ENCODE data around the gene SKI. TPM values are rescaled to one million over a fixed set of nuclear protein-coding genes. Genes with fewer than 3 reads are reported as not detected.

The SKI gene
- total and polyA plus RNA-seq, 2 experiments from 2014 or later, result 9.3 to 66.8 TPM

DNA sequence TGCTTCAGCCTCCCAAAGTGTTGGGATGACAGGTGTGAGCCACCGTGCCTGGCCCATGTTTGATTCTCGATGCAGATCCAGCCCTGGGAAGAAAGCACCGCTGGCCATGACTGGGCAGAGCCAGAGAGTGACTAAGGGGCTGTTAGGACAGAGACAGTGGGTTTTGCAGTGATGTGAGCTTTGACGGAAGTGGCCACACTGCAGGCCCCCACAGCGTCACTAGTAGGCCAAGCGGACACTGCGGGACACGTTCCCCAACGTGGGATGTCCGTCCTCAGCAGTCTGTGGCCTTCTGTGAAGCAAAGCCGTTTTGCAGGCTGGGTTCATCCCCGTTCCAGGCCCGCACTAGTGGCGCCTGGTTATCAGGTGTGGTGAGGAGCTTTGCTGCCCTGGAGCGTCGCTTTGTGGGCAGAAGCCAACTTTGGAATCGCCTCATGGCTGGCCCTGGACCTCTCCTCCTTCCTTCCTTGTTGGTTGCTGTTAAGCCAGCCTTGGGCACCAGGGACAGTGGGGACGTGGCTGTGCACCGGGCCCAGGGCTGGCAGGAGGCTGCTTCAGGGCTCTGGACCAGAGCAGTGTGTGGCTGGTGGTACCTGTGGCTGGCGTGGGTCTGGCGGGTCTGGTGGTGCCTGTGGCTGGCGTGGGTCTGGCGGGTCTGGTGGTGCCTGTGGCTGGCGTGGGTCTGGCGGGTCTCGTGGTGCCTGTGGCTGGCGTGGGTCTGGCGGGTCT lies 41.2 kb downstream of the SKI start:
- Histone ChIP-seq H3K27ac (ENCODE audit: low read depth) (peak overlapping the region; percentile 74; the same call in 1 of the 2 replicates), H2AFZ (no peak overlapping the region), H3K27me3 (ENCODE audit: insufficient read depth) (no peaks in the 10 kb centered on the region), H3K4me1 (ENCODE audit: insufficient read depth) (peaks cover 34% of the 10 kb centered on the region), H3K79me2 (replicated peaks; ENCODE audit: insufficient read depth) (peaks cover 98% of the 10 kb centered on the region), H3F3A (replicated peaks; ENCODE audit: low read depth) (peaks cover 9% of the 10 kb centered on the region; the same call in 1 of the 2 replicates), H3K9me2 (ENCODE audit: insufficient read depth) (no peaks in the 10 kb centered on the region), H3K36me3 (ENCODE audit: insufficient read depth) (no peaks in the 10 kb centered on the region), H3K4me2 (no peak overlapping the region), H3K4me3 (no peak overlapping the region), H4K20me1 (replicated peaks; ENCODE audit: insufficient read depth) (peaks cover 66% of the 10 kb centered on the region)
- TF ChIP-seq JUNB (IDR thresholded peaks at IDR 0.05; ENCODE audit: unreplicated experiment), result no peak
- TF ChIP-seq EZH2 (IDR thresholded peaks at IDR 0.05; ENCODE audit: low read depth, unreplicated experiment), result no peak
- TF ChIP-seq EZH2phosphoT487 (IDR thresholded peaks at IDR 0.05; ENCODE audit: unreplicated experiment), result no peak
- no peak for TF ChIP-seq STAT1 (IDR thresholded peaks at IDR 0.05; ENCODE audit: unreplicated experiment)
- no peak for TF ChIP-seq ZNF114 (CRISPR knock-in tag; IDR thresholded peaks at IDR 0.05)
- TF ChIP-seq ZNF331 (CRISPR knock-in tag; IDR thresholded peaks at IDR 0.05; ENCODE audit: low read depth), result no peak
- TF ChIP-seq CREB1 (CRISPR knock-in tag; IDR thresholded peaks at IDR 0.05; ENCODE audit: low read depth), result no peak
- TF ChIP-seq, protein P1, sequence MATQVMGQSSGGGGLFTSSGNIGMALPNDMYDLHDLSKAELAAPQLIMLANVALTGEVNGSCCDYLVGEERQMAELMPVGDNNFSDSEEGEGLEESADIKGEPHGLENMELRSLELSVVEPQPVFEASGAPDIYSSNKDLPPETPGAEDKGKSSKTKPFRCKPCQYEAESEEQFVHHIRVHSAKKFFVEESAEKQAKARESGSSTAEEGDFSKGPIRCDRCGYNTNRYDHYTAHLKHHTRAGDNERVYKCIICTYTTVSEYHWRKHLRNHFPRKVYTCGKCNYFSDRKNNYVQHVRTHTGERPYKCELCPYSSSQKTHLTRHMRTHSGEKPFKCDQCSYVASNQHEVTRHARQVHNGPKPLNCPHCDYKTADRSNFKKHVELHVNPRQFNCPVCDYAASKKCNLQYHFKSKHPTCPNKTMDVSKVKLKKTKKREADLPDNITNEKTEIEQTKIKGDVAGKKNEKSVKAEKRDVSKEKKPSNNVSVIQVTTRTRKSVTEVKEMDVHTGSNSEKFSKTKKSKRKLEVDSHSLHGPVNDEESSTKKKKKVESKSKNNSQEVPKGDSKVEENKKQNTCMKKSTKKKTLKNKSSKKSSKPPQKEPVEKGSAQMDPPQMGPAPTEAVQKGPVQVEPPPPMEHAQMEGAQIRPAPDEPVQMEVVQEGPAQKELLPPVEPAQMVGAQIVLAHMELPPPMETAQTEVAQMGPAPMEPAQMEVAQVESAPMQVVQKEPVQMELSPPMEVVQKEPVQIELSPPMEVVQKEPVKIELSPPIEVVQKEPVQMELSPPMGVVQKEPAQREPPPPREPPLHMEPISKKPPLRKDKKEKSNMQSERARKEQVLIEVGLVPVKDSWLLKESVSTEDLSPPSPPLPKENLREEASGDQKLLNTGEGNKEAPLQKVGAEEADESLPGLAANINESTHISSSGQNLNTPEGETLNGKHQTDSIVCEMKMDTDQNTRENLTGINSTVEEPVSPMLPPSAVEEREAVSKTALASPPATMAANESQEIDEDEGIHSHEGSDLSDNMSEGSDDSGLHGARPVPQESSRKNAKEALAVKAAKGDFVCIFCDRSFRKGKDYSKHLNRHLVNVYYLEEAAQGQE (IDR thresholded peaks at IDR 0.05; ENCODE audit: unreplicated experiment), result no peak
- TF ChIP-seq NANOG (IDR thresholded peaks at IDR 0.05; ENCODE audit: borderline replicate concordance), result no peak
- no peak for TF ChIP-seq POLR2AphosphoS5 (IDR thresholded peaks at IDR 0.05; ENCODE audit: low read depth)
- TF ChIP-seq, protein P2, sequence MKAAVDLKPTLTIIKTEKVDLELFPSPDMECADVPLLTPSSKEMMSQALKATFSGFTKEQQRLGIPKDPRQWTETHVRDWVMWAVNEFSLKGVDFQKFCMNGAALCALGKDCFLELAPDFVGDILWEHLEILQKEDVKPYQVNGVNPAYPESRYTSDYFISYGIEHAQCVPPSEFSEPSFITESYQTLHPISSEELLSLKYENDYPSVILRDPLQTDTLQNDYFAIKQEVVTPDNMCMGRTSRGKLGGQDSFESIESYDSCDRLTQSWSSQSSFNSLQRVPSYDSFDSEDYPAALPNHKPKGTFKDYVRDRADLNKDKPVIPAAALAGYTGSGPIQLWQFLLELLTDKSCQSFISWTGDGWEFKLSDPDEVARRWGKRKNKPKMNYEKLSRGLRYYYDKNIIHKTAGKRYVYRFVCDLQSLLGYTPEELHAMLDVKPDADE (IDR thresholded peaks at IDR 0.05), result no peak
- TF ChIP-seq, protein P3, sequence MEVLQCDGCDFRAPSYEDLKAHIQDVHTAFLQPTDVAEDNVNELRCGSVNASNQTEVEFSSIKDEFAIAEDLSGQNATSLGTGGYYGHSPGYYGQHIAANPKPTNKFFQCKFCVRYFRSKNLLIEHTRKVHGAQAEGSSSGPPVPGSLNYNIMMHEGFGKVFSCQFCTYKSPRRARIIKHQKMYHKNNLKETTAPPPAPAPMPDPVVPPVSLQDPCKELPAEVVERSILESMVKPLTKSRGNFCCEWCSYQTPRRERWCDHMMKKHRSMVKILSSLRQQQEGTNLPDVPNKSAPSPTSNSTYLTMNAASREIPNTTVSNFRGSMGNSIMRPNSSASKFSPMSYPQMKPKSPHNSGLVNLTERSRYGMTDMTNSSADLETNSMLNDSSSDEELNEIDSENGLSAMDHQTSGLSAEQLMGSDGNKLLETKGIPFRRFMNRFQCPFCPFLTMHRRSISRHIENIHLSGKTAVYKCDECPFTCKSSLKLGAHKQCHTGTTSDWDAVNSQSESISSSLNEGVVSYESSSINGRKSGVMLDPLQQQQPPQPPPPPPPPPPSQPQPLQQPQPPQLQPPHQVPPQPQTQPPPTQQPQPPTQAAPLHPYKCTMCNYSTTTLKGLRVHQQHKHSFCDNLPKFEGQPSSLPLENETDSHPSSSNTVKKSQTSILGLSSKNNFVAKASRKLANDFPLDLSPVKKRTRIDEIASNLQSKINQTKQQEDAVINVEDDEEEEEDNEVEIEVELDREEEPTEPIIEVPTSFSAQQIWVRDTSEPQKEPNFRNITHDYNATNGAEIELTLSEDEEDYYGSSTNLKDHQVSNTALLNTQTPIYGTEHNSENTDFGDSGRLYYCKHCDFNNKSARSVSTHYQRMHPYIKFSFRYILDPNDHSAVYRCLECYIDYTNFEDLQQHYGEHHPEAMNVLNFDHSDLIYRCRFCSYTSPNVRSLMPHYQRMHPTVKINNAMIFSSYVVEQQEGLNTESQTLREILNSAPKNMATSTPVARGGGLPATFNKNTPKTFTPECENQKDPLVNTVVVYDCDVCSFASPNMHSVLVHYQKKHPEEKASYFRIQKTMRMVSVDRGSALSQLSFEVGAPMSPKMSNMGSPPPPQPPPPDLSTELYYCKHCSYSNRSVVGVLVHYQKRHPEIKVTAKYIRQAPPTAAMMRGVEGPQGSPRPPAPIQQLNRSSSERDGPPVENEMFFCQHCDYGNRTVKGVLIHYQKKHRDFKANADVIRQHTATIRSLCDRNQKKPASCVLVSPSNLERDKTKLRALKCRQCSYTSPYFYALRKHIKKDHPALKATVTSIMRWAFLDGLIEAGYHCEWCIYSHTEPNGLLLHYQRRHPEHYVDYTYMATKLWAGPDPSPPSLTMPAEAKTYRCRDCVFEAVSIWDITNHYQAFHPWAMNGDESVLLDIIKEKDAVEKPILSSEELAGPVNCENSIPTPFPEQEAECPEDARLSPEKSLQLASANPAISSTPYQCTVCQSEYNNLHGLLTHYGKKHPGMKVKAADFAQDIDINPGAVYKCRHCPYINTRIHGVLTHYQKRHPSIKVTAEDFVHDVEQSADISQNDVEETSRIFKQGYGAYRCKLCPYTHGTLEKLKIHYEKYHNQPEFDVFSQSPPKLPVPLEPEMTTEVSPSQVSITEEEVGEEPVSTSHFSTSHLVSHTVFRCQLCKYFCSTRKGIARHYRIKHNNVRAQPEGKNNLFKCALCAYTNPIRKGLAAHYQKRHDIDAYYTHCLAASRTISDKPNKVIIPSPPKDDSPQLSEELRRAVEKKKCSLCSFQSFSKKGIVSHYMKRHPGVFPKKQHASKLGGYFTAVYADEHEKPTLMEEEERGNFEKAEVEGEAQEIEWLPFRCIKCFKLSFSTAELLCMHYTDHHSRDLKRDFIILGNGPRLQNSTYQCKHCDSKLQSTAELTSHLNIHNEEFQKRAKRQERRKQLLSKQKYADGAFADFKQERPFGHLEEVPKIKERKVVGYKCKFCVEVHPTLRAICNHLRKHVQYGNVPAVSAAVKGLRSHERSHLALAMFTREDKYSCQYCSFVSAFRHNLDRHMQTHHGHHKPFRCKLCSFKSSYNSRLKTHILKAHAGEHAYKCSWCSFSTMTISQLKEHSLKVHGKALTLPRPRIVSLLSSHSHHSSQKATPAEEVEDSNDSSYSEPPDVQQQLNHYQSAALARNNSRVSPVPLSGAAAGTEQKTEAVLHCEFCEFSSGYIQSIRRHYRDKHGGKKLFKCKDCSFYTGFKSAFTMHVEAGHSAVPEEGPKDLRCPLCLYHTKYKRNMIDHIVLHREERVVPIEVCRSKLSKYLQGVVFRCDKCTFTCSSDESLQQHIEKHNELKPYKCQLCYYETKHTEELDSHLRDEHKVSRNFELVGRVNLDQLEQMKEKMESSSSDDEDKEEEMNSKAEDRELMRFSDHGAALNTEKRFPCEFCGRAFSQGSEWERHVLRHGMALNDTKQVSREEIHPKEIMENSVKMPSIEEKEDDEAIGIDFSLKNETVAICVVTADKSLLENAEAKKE (CRISPR knock-in tag; IDR thresholded peaks at IDR 0.05), result no peak
- TF ChIP-seq, protein P4, sequence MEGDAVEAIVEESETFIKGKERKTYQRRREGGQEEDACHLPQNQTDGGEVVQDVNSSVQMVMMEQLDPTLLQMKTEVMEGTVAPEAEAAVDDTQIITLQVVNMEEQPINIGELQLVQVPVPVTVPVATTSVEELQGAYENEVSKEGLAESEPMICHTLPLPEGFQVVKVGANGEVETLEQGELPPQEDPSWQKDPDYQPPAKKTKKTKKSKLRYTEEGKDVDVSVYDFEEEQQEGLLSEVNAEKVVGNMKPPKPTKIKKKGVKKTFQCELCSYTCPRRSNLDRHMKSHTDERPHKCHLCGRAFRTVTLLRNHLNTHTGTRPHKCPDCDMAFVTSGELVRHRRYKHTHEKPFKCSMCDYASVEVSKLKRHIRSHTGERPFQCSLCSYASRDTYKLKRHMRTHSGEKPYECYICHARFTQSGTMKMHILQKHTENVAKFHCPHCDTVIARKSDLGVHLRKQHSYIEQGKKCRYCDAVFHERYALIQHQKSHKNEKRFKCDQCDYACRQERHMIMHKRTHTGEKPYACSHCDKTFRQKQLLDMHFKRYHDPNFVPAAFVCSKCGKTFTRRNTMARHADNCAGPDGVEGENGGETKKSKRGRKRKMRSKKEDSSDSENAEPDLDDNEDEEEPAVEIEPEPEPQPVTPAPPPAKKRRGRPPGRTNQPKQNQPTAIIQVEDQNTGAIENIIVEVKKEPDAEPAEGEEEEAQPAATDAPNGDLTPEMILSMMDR (conservative IDR thresholded peaks at IDR 0.05; ENCODE audit: low read depth in 2 of 2), result no peak
- Mint-ChIP-seq H3K4me3 (no peak overlapping the region), H3K27me3 (ENCODE audit: insufficient read depth, low read depth, poor library complexity) (peaks cover 18% of the 10 kb centered on the region), H3K4me1 (peaks cover 44% of the 10 kb centered on the region), H3K27ac (peak overlapping the region; percentile 65; the same call in 1 of the 2 replicates), H3K36me3 (ENCODE audit: low read depth) (peaks cover 2% of the 10 kb centered on the region; the same call in 1 of the 3 replicates), H3K9me3 (no peaks in the 10 kb centered on the region)
- no peak for ATAC-seq
- no peak for DNase-seq (ENCODE audit: low spot score)

Data from GM23338 (cell line).